Measurements from ENCODE around the gene CYP46A1. TPM values are rescaled to one million over a fixed set of nuclear protein-coding genes. Genes with fewer than 3 reads are reported as not detected.

The CYP46A1 gene
- total RNA-seq, 1 experiment from 2014 or later: 0.02 TPM

DNA sequence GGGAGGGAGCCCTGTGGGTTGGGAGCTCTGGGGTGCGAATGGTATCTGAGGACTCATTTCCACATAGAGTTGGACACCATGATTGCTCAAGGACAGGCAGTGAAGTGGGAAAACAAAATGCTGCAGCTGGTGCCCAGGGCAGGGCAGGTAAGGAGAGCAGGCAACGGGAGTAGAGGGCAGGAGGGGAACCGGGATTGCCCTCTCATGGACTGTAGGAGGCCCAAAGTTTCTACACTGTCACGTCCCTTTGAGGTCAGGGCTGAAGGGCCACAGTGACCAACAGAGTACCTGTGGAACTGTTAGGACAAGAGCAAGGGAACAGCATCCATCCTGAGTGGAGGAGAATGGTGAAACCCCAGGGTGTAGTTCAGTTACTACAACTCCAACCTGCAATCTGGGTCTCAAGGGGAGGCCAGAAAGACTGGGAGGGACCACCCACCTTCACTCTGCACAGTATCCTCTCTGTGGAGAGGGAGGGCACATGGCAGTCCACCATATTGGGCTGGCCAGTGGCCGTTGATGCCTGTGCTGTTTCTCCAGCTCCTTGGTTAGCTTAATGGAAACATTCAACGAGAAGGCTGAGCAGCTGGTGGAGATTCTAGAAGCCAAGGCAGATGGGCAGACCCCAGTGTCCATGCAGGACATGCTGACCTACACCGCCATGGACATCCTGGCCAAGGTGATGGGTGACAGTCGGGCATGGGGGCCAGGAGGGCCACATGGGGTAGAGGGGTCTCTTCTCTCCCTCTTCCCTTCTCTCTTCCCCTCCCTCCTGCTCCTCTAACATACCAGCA is 22.2 kb downstream of the CYP46A1 start:
- no peak for DNase-seq (ENCODE audit: extremely low read depth, low read depth)

DNA sequence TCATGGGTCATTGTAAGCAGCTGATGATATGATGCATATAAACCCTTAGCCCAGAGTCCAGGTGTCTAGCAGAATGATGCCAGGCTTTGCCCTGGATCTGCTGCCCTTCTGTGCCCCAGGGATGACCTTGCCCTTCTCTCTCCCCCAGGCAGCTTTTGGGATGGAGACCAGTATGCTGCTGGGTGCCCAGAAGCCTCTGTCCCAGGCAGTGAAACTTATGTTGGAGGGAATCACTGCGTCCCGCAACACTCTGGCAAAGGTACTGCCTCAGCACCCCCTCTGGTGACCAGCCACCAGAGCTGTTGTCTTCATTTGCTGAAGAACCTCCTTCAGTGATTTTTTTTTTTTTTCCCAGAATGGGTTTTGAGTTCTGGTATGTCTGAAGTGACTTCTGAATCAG is 23.3 kb downstream of the CYP46A1 start:
- no peak for DNase-seq (ENCODE audit: extremely low read depth, low read depth)

DNA sequence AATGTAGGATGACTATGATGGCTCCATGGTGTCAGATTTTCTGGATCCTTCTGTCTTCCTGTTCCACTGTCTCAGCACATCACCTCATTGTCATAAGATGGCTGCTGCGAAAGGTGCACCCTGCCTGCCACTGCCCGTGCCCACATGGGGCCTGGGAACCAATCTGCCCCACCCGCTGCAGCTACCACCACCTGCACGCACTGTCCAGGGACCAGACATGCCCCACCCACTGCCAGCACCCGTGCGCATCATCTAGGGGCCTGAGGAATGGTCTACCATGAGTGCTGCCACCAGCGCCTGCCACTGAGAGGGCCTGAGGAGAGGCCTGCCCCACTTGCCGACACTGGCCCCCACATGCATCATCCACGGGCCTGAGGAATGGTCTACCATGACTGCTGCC is 23.8 kb downstream of the CYP46A1 start:
- no peak for DNase-seq (ENCODE audit: extremely low read depth, low read depth)

DNA sequence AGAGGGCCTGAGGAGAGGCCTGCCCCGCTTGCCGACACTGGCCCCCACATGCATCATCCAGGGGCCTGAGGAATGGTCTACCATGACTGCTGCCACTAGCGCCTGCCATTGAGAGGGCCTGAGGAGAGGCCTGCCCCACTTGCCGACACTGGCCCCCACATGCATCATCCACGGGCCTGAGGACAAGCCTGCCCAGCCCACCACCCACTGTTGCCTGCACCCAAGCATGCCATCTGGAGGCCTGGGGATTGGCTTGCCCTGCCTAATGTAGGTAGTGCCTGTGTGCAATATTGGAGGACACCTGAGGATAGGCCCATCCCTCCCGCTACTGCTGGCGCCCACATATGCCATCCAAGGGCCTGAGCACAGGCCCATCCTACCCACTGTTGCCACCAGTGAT is 24.4 kb downstream of the CYP46A1 start:
- no peak for DNase-seq (ENCODE audit: extremely low read depth, low read depth)

DNA sequence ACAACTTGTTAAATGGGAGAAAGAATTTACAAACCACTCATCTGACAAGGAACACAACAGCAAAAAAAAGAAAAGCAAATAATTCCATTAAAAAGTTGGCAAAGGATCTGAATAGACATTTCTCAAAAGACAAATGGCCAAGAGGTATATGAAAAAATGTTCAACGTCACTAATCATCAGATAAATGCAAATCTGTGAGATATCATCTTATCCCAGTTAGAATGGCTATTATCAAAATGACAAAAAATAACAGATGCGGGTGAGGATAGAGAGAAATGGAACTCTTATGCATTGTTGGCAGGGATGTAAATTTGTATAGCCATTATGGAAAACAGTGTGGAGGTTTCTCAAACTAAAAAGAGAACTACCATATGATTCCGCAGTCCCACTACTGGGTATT is 29.9 kb downstream of the CYP46A1 start:
- no peak for DNase-seq (ENCODE audit: extremely low read depth, low read depth)

DNA sequence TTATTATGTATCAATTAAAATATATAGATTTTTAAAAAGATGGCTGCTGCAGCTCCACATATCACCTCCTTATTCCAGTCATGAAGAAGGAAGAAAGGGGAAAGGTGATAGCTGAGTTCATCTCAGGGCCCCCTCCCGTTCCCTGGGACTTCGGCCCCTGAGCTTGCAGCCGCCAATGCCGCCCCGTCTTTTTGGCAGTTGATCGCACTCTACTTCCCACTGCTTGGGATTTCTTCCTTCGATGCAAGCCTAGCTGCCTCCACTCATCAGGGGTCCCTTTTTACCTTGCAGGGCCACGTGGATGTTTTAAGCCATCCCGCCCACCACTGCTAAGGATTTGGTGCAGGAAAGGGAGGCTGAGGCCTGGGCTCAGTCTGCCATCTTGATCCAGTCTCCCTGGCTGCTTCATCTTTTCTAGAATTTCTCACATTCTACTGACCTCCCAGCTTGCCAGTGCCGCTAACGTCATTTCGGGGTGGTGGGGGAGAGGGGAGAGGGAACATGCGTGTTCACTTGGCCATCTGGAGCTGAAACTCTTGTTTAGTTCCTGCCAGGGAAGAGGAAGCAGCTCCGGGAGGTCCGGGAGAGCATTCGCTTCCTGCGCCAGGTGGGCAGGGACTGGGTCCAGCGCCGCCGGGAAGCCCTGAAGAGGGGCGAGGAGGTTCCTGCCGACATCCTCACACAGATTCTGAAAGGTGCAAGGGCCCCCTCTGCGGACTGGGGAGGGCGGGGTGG is 31.3 kb downstream of the CYP46A1 start:
- DNase-seq (ENCODE audit: extremely low read depth, low read depth): no peak

DNA sequence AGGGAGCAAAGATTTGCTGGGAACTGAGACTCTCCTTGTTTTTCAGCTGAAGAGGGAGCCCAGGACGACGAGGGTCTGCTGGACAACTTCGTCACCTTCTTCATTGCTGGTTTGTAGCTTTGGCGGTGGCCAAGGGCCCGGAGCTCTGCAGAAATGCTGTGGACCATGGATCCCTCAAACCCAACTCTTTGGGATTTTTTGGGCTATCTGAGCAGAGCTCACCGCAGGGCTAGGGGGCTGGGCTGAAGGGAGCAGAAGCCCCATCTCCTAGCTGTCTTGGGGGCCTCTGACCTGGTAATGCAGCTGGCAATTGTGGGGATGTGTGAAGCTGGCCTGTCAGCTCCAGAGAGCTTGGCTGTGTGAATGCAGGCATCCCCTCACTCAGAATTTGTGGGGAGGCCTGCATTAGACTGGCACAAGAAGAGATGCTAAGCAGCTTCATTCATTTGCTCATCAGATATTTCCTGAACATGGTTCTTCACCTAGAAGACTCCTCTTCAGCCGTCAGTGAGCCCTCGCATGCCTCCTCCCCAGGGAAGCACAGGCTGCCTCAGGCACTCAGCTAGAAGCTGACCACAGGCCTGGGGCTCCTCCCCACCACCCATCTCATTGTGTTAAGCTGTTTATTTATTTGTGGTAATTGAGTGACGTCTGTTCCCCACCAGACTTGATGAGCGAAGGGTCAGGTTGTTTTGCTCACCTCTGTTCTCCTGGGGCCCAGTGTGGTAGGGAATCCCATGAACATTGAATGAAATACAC is 32.2 kb downstream of the CYP46A1 start:
- no peak for DNase-seq (ENCODE audit: extremely low read depth, low read depth)

DNA sequence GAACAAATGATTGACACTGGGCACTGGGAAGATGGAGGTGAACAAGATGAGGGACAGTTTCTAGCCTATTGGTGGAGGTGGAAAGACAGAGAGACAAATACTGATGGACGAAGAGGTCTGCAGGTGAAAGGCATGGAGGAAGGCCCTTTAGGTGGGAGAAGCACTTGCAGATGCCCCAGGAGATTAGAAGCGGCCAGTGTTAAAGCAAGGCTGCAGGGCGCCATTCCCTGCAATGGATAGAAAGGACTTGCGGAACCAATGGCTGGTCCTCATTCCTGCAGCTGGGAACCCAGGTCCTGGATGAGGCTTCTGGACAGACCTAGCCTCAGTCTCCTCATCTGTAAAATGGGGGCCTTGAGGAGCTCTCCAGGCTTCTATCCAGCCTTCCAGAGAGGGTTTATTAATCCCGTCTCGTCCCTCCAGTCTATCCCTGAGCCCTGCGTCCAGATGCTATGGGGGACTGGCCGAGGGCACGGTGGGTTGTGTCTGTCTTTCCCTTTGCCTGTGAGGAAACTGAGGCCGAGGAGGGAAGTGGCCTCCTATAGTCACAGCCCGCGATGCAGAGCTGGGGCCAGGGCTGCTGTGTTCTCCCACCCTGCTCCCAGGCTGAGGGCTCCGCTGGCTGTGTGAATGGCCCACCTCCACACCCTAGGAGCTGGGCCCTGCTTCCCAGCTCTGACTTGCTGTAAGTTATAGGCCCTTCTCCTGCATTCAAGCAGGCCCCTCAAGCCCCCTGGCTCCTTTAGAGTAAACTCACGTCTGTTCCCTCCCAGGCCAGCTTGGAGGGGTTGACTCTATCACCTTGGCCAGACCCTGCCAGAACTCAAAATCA is 33.0 kb downstream of the CYP46A1 start:
- DNase-seq (ENCODE audit: extremely low read depth, low read depth): no peak

DNA sequence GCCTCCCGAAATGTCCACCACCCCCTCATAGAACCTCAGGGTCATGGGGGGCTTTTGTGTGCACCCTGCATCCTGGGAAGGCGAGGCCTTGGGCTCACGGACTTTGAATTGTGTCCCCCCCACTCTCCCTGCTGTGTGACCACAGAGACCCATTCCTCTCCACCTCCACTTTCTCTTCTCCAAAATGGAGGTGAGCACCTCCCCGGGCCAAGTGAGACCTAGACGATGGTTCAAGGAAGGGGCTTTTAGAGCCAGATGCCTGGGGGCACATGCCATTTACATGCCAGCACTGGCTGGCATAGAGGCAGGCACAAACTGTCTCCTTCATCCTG is 33.5 kb downstream of the CYP46A1 start:
- no peak for DNase-seq (ENCODE audit: extremely low read depth, low read depth)

DNA sequence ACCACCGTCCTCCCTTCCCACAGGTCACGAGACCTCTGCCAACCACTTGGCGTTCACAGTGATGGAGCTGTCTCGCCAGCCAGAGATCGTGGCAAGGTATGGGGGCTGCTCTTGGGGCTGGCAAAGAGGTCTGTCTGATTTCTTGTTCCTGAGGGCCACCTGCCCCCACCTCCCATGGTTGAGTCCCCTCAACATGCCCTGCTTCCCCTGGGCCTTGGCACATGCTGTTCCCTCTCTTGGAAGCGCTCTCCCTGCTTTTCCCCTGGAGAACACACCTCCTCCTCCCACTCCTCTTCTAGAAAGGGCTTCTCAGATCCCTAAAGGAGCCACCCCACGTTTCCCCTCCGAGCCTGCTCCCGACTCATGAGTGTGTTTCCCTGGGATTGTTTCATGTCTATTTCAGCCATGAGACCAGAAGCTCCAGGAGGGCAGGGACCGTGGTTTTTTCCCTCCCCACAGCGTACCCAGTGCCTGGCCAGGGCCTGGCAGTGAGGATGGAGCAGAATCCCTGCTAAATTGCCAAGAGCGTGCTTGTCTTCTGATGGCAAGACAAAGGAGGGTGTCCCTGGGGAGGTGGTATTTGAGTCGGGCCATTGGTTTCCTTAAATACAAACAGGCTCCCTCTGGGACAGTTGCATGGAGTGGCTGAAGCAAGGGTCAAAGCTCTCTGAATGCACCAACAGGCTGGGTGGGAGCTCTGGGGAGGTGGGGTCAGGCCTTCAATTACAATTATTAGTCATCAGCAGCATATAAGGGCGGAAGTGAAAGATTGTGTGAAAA is 34.1 kb downstream of the CYP46A1 start:
- DNase-seq (ENCODE audit: extremely low read depth, low read depth): no peak

DNA sequence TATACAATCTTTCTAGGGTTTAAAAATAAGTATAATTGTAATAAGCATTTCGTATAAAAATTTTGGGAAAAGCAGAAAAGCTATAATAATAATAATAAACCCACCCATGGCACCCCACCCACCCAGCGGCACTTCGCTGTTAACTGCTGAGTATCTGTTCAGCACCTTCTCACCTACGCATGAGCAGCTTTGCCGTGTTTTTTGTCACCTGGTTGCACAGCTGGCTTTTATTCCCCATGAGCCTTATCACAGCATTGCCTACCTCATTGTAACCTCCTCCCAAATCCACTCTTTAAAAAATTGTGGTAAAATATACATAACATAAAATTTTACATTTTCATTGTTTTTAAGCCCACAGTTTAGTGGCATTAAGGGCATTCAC is 34.7 kb downstream of the CYP46A1 start:
- DNase-seq (ENCODE audit: extremely low read depth, low read depth): no peak

DNA sequence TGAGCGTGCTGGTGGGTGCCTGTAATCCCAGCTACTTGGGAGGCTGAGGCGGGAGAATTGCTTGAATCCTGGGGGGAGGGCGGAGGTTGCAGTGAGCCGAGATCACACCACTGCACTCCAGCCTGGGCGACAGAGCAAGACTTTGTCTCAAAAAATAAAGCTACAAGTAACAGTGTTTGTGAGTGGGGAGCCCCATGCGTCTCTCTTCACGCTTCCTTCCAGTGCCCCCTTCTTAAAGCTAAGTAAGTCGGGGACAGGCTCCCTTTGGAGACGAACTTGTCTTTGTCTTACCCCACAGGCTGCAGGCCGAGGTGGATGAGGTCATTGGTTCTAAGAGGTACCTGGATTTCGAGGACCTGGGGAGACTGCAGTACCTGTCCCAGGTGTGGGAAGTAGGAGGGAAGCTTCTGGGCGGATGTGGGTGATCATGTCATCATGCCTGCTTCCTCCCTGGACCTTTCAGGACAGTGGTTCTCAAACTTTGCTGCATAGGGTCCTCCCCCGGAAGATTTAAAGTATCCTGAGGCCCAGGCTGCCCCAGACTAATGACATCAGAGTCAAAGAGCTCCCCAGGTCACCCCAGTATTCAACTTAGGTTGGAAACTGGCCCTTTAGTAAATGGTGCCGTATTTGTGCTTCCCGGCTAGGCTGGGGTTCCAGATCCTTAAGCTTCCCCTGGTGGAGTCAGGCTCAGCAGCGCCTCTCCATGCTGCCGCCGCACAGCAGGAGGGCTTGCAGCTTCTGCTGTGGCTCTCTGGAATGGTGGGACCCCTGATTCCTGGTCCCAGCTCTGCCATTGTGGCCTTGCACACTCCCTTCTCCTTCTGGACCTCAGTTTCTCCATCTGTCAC is 37.1 kb downstream of the CYP46A1 start:
- DNase-seq (ENCODE audit: extremely low read depth, low read depth): no peak

DNA sequence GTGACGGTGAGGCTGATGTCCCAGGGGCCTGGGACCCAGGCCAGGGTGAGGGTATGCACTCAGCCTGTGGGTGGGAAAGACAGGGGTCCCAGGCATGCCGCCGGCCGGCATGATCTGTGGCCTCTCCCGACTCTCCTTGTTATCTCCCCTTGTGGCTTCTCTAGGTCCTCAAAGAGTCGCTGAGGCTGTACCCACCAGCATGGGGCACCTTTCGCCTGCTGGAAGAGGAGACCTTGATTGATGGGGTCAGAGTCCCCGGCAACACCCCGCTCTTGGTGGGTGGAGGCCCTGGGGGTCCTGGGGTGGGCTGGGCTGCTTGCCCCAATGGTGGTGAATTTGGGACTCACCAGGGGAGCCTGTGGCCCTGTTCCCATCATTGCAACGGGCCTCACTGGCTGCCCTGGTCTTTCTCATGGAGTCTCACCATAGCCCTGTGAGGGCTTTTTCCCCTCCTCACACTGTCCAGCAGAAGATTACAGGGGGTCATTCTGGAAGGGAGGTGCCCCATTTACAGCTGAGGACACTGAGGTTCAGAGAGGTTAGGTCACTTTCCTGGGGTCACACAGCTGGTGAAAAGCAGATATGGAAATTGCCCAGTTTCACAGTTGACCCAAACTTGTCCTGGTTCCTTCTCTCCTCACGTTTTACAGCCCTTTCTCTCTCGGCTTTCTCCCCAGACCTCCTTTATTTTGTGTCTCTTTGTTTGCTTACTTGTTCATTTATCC is 37.9 kb downstream of the CYP46A1 start:
- DNase-seq (ENCODE audit: extremely low read depth, low read depth): no peak

DNA sequence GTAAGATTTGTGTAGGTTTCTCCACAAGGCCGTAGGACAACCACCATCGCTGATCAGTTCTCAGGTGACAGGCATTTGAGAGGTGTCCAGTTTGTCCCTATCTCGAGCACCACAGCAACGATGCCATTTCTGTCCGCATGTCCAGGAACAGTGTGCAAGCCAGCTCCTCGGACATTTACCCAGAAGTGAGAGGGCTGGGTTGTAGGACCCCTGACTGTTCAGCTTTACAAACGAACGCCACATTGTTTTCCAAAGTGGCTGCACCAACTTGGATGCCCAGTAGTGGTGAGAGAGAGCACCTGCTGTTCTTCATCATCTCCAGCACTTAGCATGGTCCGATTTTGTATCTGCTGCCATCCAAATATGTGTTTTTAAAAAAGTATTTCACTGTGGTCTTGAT is 38.6 kb downstream of the CYP46A1 start:
- no peak for DNase-seq (ENCODE audit: extremely low read depth, low read depth)

DNA sequence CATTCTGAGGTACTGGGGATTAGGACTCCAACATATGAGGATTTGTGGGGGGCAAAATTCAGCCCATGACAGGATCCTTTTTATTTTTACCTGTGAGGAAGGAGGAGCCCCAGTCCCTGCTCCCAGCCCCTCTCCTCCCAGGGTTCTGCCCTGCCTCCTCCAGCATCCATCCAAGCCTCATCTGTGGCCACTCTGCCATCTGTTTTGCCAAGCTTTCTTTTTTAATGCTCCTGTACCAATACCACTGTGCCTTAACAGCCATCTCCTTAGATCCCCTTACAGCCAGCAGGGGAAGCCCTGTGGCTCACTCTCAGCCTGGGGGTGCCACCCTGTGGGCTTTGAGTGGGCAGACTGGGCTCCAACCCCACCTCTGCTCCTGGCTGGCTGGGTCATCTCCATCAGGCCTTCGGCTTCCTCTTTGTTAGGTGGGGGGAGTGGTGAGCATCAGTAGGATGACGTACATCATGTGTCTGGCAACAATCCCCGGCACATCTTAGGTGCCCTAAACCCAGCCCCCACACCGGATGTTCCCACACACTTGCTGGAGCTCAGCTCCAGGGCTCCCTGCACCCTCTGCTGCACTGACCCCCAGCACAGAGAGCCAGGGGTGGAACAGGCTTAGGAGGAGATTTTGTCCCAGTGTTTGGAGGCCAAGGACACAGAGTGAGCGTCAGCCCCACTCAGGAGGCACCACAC is 40.2 kb downstream of the CYP46A1 start:
- DNase-seq (ENCODE audit: extremely low read depth, low read depth): no peak

DNA sequence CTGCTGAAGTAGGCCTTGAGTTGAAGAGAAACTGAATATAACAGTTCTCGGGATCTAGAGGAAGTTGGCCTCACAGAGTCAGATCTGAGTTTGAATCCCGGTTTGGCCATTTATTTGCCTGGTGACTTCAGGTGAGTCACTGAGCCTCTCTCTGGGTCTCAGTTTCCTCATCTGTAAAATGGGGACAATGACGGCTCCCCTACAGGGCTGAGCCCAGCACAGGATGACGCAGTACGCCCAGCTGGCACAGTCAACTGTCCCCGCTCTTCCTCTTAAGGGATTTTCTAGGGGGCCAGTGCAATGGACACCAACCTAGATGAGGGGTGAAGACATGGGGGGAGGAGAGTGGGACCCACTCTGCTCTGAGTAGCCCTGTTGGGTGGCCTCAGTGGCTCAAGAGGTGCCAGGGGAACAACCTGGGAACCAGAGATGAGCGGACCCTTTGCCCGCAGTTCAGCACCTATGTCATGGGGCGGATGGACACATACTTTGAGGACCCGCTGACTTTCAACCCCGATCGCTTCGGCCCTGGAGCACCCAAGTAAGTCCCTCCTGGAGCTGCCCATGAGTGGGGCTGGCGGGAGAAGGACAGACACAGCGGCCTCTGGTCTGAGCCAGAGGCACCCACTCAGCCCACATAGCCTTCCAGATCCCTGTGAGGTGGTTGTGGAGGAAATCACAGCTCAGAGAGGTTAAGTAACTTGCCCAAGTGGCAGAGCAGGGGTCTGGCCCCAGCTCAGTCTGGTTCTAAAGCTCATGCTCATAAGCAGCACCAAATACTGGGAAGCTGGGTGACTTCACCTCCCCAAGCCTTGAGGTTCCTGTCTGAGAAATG is 41.1 kb downstream of the CYP46A1 start:
- DNase-seq (ENCODE audit: extremely low read depth, low read depth): no peak
